HG03575 (cell line): ENCODE measurements around the gene ROBO1.

Experiments used
- ATAC-seq: cut with Tn5 transposase; IDR thresholded peaks from one replicate; pipeline ENCODE4 v1.9.1; 2021; ENCODE audit not compliant: unreplicated experiment, insufficient number of reproducible peaks, low FRiP score; ENCODE audit errors: extremely low read depth

Gene ROBO1

DNA sequence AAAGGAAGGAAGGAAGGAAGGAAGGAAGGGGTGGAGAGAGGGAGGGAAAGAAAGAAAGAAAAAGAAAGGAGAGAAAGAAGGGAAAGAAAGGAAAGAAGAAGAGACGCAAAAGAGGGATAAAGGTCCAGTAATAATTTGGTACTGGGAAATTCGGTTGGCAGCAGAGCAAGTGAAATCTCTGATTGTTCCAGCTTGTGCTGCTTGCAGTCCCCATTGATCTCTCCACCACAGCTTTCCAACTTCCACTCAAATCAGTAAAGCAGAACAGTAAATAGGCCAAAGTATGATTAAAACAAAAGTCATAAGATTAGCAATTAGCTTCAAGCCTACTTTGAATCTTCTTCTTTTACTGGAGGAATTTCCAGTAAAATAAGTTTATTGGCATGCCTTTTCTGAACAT is 357.2 kb downstream of the ROBO1 start:
- ATAC-seq = no peak

DNA sequence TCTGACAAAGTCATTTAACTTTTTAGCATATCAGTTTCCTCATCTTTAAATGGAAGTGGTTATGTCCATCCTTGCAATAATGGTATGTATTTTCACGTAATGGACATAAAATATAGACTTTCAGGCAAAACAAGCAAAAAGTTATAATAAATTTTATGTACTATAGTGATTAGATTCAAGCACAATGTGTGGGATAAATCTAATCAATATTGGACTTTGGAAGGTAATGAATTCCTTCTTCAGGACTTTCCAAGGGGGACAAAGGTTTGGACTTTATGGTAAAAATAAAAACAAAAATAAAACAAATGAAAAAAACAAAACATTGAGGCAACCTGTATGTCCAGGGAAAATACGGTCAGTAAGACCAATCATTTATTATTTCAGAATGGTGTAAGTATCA is 357.7 kb downstream of the ROBO1 start:
- no peak for ATAC-seq

DNA sequence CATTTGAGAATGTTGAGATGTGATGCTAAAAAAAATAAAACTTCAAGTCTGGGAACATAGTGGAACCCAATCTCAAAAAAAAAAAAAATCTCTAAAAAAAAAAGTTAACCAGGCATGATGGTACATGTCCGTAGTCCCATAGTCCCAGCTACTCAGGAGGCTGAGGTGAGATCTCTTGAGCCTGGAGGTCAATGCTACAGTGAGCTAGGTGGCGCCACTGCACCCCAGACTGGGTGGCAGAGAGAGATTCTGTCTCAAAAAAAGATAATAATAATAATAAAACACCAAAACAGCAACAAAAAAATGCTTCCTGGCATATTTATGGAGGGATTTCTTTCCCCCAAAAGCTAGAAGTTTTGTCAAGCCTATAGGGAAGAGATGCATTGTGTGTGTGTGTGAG is 361.6 kb downstream of the ROBO1 start:
- no peak for ATAC-seq

- ATAC-seq = no peak
Observed at GRCh38 chr3:79405183-79405582, 362.6 kb downstream of the ROBO1 start.

- ATAC-seq = no peak
Observed at GRCh38 chr3:79396595-79396994, 371.2 kb downstream of the ROBO1 start.

- no peak for ATAC-seq
Observed at GRCh38 chr3:79392479-79392878, 375.3 kb downstream of the ROBO1 start.

- ATAC-seq = no peak
Observed at GRCh38 chr3:79390352-79390751, 377.4 kb downstream of the ROBO1 start.

- no peak for ATAC-seq
Observed at GRCh38 chr3:79385211-79385610, 382.6 kb downstream of the ROBO1 start.

DNA sequence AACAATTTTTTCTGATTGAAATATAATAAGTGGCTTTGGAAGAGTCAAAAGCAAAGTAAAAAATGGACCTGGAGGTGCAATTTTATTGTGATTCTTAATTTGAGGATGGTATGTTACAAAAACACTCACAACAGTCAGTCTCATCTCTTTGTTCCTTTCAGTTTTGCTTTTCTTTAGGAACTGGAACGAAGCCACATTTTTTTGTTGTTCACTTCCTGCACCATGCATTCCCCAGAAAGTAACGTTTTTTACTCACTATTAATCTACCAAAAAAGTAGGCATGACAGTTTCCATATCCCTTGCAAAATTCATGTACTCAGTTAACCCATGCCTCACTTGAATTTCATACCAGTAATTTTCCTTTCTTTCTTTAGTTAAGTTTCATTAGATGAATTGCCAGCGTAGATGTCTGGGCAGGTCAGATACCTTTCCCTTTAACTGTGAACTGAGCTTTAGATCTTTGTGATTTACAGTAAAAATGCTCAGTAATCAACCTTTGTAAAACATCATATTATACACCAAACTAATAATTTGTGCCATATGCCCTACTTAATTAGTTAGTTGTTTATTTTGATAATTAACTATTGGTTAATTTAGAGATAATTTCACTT is 384.3 kb downstream of the ROBO1 start:
- no peak for ATAC-seq

DNA sequence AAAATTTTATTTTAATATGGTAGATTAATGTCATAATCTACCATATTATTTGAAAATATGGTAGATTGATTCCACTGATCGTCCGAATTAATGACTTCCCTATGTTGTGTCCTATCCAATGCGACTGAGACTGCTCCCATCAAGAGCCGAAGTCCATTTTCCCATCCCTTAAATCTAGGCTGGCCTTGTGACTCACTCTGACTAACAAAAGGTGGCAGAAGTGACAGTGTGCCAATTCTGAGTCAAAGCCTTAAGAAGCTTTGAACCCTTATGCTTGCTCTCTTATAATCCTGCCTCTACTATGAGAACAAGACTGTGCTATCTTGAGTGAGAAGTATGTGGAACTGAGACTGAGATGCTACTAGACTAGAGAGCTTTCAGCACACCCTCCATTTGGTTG is 387.2 kb downstream of the ROBO1 start:
- ATAC-seq = no peak

DNA sequence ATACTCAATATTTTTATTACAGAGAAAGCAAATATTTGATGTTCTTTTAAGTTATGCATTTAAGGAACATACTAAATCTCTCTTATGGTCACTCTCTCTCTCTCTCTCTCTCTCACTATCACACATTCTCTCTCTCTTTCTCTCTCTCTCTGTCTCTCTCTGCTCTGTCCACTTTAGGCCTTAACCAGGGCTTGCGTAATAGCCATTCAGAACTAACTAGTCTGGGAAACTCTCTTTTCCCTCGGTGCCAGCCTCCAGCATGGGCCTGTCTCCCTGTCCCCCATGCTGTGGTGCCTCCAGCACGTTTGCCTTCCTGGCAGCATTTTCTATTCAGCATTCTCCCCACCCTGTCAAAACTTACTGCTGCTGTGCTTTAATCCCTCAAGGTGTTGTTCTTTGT is 389.7 kb downstream of the ROBO1 start:
- ATAC-seq = no peak

GRCh38 chr3:79369306-79369705 is 398.5 kb downstream of the ROBO1 start:
- ATAC-seq = no peak

DNA sequence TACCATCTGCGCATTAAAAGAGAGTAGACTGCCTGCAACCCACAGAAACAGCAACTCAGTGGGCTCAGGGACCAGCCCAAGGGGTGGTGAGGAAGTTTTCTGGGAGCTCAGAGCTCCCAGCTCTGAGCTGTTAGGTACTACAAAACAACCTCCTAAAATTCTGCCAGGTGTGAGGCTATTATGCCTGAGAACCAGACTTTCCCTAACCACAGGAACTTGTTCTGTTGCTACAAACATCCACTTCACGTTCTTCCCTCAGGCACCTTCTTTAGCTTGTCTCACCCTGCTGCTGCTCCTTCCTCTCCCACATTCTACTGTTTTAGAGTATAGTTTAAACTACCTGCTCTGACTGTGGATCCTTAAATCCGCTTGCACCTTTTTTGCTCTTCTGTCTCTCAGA is 399.4 kb downstream of the ROBO1 start:
- no peak for ATAC-seq

DNA sequence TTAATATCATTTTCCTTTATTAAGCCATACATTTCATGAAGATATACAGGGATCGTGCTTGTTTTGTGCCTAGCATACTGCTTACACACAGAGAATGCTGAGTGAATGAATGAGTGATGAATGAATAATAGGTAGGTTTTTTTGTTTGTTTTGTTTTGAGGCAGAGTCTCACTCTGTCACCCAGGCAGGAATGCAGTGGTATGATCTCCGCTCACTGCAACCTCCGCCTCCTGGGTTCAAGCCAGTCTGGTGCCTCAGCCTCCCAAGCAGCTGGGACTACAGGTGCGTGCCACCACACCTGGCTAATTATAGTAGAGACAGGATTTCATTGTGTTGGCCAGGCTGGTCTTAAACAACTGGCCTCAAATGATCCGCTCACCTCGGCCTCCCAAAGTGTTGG is 400.0 kb downstream of the ROBO1 start:
- no peak for ATAC-seq

DNA sequence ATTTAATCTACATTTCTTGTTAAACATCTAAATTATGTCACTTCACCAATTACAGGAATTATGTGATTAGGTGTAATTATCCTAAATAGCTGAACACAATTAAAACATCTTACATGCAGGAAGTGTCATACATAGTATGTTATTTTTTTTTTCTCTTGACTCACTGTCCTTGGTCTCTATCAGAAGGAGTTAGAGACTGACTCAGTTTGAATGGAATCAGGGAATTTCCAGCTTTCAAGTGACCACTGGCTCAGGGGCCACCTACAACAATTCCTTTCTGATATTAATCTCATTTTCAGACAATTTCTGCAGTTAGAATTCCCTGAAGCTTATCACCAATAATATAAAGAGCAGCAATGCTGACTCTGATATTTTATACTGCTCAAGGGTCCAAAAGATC is 400.7 kb downstream of the ROBO1 start:
- ATAC-seq = no peak

- ATAC-seq = no peak
Observed at GRCh38 chr3:79366414-79366813, 401.4 kb downstream of the ROBO1 start.

DNA sequence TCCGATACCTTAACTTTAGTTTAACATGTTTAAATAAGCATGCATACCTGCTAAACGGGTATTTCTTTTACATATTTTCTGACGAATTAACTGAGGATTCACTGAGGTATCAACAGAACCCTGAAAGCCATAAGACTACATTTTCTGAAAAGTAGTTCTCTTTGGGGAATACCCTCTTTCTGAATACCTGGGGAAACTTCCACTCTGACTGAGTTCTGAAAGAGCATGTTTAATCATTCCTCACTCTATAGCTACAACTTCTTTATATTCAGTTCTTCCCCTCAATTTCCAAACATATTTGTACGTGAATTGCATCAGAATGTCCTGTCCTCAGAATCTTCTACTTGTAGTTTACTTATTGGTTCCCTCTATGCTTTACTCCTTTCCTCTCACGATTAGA is 403.0 kb downstream of the ROBO1 start:
- ATAC-seq = no peak

DNA sequence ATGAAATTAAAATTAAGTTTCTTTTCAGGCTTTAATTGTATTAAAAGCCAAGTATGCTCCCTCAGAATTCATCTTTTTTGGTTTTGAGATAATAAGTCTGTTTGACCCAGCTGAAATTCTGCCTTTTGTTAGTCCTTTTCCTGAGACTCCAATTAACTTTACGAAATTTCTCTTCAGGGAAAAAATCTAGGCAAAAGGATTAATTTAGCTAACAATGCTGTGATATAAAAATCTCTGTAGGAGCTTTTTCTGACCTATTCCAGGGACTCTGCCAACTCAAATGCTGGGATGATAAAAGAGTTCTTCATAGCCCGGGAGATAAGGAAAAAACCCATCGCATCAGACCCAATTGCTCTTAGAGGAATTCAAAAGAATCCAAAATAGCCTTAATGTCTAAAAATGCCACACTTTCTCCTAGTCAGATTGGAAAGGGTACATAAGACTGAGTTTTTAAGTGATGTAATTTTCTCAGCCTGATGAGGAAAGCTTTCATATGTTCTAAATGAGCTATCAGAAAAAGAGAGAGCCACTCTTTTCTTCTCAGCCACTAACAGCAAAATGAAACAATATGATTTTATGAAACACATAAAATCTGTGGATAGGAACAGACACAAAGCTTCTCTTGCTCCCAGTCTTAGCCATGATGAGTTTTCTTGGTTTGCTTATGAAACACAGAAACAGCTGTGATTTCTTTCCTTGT is 405.1 kb downstream of the ROBO1 start:
- ATAC-seq = no peak

GRCh38 chr3:79361748-79362378 is 405.9 kb downstream of the ROBO1 start:
- ATAC-seq = peak; percentile 73

- no peak for ATAC-seq
Observed at GRCh38 chr3:79358327-79358726, 409.5 kb downstream of the ROBO1 start.
